HCT116 (cell line): ENCODE measurements around the gene COL9A2.

ENCODE experiments used
- CTCF ChIP-seq, 3 experiments: fragments of 200-600 bp in 1 of 3; sonication (generic) in 1 of 3; IDR thresholded peaks in 2 of 3; conservative IDR thresholded peaks in 1 of 3; 2 replicates each; pipeline ENCODE4 v1.5.1; 2012 to 2017; ENCODE audit warnings: low read depth in 2 of 3, low read length in 2 of 3, antibody characterized with exemption in 1 of 3, borderline replicate concordance in 1 of 3, control low read depth in 1 of 3, mild to moderate bottlenecking in 1 of 3, mixed read lengths in 1 of 3, mixed run types in 1 of 3, moderate library complexity in 1 of 3; ENCODE audit not compliant: insufficient read depth in 1 of 3
- EZH2 ChIP-seq: fragments of 200-600 bp; sonication (generic); IDR thresholded peaks from 2 replicates; pipeline ENCODE4 v1.6.1; 2017; ENCODE audit warnings: antibody characterized with exemption, mixed run types
- ZFX ChIP-seq: fragments of 450-650 bp; IDR thresholded peaks from 2 replicates; pipeline ENCODE4 v1.6.1; 2017

- no peak for TF ChIP-seq EZH2
- TF ChIP-seq ZFX: no peak
- no peak for TF ChIP-seq CTCF (IDR thresholded peaks at IDR 0.05 in 2 of 3, conservative IDR thresholded peaks at IDR 0.05 in 1 of 3; ENCODE audit: borderline replicate concordance in 1 of 3, insufficient read depth in 1 of 3, low read depth in 2 of 3, low read length in 2 of 3)
These were observed 48.9 kb downstream of the COL9A2 start for GRCh38 chr1:40268211-40268610.
